Measurements from ENCODE around the gene WDR3. TPM values are rescaled to one million over a fixed set of nuclear protein-coding genes. Genes with fewer than 3 reads are reported as not detected.

The WDR3 gene
- total and polyA plus RNA-seq, 2 experiments from 2014 or later = 26.2 to 38.7 TPM

- H3K9me2 ChIP-seq (ENCODE audit: insufficient read depth) = no peaks in the 10 kb centered on the region; the same call in 1 of the 2 replicates
- ATAC-seq (no peak), DNase-seq (ENCODE audit: low spot score) (no peak)
- no peak overlapping the region for H3K4me2 ChIP-seq
- peak overlapping the region; percentile 80 for H2AFZ ChIP-seq
- H4K20me1 ChIP-seq (replicated peaks; ENCODE audit: insufficient read depth) = no peaks in the 10 kb centered on the region
- Mint-ChIP-seq H3K4me1 (no peaks in the 10 kb centered on the region), H3K36me3 (ENCODE audit: low read depth) (no peaks in the 10 kb centered on the region; the same call in 1 of the 3 replicates), H3K9me3 (peaks cover 12% of the 10 kb centered on the region; the same call in 2 of the 3 replicates), H3K27me3 (ENCODE audit: insufficient read depth, low read depth, poor library complexity) (no peaks in the 10 kb centered on the region), H3K27ac (no peak overlapping the region), H3K4me3 (no peak overlapping the region)
- no peaks in the 10 kb centered on the region for H3F3A ChIP-seq (replicated peaks; ENCODE audit: low read depth)
- no peaks in the 10 kb centered on the region for H3K27me3 ChIP-seq (ENCODE audit: insufficient read depth)
- H3K4me1 ChIP-seq (ENCODE audit: insufficient read depth) = no peaks in the 10 kb centered on the region
- no peaks in the 10 kb centered on the region for H3K36me3 ChIP-seq (ENCODE audit: insufficient read depth)
- H3K4me3 ChIP-seq = no peak overlapping the region
- TF ChIP-seq CTCF (conservative IDR thresholded peaks at IDR 0.05; ENCODE audit: low read depth in 2 of 2) (no peak), EZH2 (IDR thresholded peaks at IDR 0.05; ENCODE audit: low read depth, unreplicated experiment) (no peak), REST (IDR thresholded peaks at IDR 0.05; ENCODE audit: unreplicated experiment) (no peak), ZNF331 (CRISPR knock-in tag; IDR thresholded peaks at IDR 0.05; ENCODE audit: low read depth) (no peak), ZNF462 (CRISPR knock-in tag; IDR thresholded peaks at IDR 0.05) (no peak), POLR2AphosphoS5 (IDR thresholded peaks at IDR 0.05; ENCODE audit: low read depth) (no peak), ETS1 (IDR thresholded peaks at IDR 0.05) (no peak), CREB1 (CRISPR knock-in tag; IDR thresholded peaks at IDR 0.05; ENCODE audit: low read depth) (no peak), NANOG (IDR thresholded peaks at IDR 0.05; ENCODE audit: borderline replicate concordance) (no peak), ZNF114 (CRISPR knock-in tag; IDR thresholded peaks at IDR 0.05) (no peak), JUNB (IDR thresholded peaks at IDR 0.05; ENCODE audit: unreplicated experiment) (no peak), STAT1 (IDR thresholded peaks at IDR 0.05; ENCODE audit: unreplicated experiment) (no peak), EZH2phosphoT487 (IDR thresholded peaks at IDR 0.05; ENCODE audit: unreplicated experiment) (no peak)
- no peaks in the 10 kb centered on the region for H3K79me2 ChIP-seq (replicated peaks; ENCODE audit: insufficient read depth)
- H3K27ac ChIP-seq (ENCODE audit: low read depth) = no peak overlapping the region
Observed at GRCh38 chr1:118004312-118004711, 74.8 kb downstream of the WDR3 start.

Measured in GM23338 (cell line).